ENCODE results near the gene MPIG6B.

GRCh38 chr6:31760790-31761189, 37.6 kb downstream of the MPIG6B start:
- TF ChIP-seq ARNTL (CRISPR knock-in tag; IDR thresholded peaks at IDR 0.05; ENCODE audit: borderline replicate concordance, low read depth): no peak
- TF ChIP-seq ISL1 (CRISPR knock-in tag; IDR thresholded peaks at IDR 0.05): no peak
- no peak for TF ChIP-seq POU6F1 (CRISPR knock-in tag; IDR thresholded peaks at IDR 0.05; ENCODE audit: borderline replicate concordance, low read depth)
- TF ChIP-seq PATZ1 (CRISPR knock-in tag; IDR thresholded peaks at IDR 0.05; ENCODE audit: borderline replicate concordance): no peak
- TF ChIP-seq RARB (CRISPR knock-in tag; IDR thresholded peaks at IDR 0.05): no peak
- TF ChIP-seq TCF4 (CRISPR knock-in tag; IDR thresholded peaks at IDR 0.05; ENCODE audit: borderline replicate concordance): no peak
- TF ChIP-seq, protein P1, sequence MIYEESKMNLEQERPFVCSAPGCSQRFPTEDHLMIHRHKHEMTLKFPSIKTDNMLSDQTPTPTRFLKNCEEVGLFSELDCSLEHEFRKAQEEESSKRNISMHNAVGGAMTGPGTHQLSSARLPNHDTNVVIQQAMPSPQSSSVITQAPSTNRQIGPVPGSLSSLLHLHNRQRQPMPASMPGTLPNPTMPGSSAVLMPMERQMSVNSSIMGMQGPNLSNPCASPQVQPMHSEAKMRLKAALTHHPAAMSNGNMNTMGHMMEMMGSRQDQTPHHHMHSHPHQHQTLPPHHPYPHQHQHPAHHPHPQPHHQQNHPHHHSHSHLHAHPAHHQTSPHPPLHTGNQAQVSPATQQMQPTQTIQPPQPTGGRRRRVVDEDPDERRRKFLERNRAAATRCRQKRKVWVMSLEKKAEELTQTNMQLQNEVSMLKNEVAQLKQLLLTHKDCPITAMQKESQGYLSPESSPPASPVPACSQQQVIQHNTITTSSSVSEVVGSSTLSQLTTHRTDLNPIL (CRISPR knock-in tag; IDR thresholded peaks at IDR 0.05; ENCODE audit: low read depth): no peak
- TF ChIP-seq, protein P2, sequence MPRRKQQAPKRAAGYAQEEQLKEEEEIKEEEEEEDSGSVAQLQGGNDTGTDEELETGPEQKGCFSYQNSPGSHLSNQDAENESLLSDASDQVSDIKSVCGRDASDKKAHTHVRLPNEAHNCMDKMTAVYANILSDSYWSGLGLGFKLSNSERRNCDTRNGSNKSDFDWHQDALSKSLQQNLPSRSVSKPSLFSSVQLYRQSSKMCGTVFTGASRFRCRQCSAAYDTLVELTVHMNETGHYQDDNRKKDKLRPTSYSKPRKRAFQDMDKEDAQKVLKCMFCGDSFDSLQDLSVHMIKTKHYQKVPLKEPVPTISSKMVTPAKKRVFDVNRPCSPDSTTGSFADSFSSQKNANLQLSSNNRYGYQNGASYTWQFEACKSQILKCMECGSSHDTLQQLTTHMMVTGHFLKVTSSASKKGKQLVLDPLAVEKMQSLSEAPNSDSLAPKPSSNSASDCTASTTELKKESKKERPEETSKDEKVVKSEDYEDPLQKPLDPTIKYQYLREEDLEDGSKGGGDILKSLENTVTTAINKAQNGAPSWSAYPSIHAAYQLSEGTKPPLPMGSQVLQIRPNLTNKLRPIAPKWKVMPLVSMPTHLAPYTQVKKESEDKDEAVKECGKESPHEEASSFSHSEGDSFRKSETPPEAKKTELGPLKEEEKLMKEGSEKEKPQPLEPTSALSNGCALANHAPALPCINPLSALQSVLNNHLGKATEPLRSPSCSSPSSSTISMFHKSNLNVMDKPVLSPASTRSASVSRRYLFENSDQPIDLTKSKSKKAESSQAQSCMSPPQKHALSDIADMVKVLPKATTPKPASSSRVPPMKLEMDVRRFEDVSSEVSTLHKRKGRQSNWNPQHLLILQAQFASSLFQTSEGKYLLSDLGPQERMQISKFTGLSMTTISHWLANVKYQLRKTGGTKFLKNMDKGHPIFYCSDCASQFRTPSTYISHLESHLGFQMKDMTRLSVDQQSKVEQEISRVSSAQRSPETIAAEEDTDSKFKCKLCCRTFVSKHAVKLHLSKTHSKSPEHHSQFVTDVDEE (CRISPR knock-in tag; IDR thresholded peaks at IDR 0.05): no peak
- no peak for TF ChIP-seq ZNF70 (CRISPR knock-in tag; IDR thresholded peaks at IDR 0.05)
